ENCODE measurements around the gene ZNF70. TPM values are rescaled to one million over a fixed set of nuclear protein-coding genes. Genes with fewer than 3 reads are reported as not detected.

The ZNF70 gene
- total and polyA plus RNA-seq, 2 of the 13 experiments (the other 11 are each of a cell fraction or from before 2014, with no cell fraction given), result 0.62 to 3.6 TPM

DNA sequence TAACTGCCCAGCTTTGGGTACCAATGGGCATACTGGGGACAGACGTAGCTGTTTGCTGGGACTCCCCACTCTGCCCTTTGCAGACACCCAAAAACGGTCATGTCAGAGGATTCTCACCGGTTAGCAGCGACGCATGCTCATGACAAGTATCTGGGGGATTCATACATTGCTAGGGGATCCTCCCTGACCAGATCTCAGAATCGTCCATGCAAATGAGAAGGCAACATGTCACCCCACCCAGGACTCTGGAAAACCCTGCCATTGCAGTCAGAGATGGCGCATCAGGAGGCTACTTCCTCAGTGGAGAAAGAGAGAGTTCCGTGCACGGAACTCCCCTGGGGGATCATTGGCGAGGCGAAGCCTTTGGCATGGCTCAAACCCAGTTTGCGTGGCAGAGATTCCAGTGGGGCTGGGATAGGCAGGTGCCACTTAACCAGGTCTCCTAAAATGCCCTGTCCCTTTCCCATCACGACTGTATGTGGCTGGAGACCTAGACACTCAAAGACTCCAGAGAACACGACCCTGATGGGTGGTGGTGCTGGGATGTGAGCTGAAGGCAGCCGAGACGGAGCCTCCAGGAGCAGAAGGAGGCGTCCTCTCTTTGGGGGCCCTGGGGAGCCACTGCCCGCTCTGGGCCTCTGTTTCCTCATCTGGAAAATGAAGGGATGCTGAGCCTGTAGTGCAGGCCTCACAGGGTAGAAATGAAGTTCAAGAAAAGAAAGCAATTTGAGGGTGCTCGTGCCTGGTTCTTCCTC is 55.2 kb downstream of the ZNF70 start:
- in situ Hi-C loops (cut with HindIII; ENCODE audit: extremely low pct_ligation_motif_present, low pct_unique_long_range_greater_than_20kb) (no loop called here), intact Hi-C loops (cut with micrococcal nuclease; ENCODE audit: unreplicated experiment) (no loop called here)
- no peak for TF ChIP-seq ZNF773 (CRISPR knock-in tag; IDR thresholded peaks at IDR 0.05; ENCODE audit: borderline replicate concordance)
- no peak for TF ChIP-seq SNAPC2 (CRISPR knock-in tag; IDR thresholded peaks at IDR 0.05)
- no peak for TF ChIP-seq ASH2L (IDR thresholded peaks at IDR 0.05; ENCODE audit: insufficient read length, low read depth, low read length)
- TF ChIP-seq PLRG1 (conservative IDR thresholded peaks at IDR 0.05), result no peak
- TF ChIP-seq MED8 (CRISPR knock-in tag; IDR thresholded peaks at IDR 0.05; ENCODE audit: insufficient replicate concordance), result no peak
- TF ChIP-seq MIER2 (CRISPR knock-in tag; IDR thresholded peaks at IDR 0.05), result no peak
- no peaks in the 10 kb centered on the region for H3K9me3 ChIP-seq (ENCODE audit: low read length)
- H3K4me3 ChIP-seq (replicated peaks in 1 of 3; ENCODE audit: insufficient read depth in 1 of 3, low read depth in 2 of 3, low read length in 3 of 3), result no peak overlapping the region
- no TSS peak for BruUV-seq (replicated peaks)
- no peak overlapping the region for H3K9ac ChIP-seq (ENCODE audit: insufficient read depth, low read depth, low read length)
- FAIRE-seq (no peak), DNase-seq (ENCODE audit: low spot score) (no peak), ATAC-seq (no peak)
- H3K27ac ChIP-seq (ENCODE audit: extremely low read length, insufficient read depth, low read length), result no peak overlapping the region
- CTCF ChIA-PET (ENCODE audit: low intra/inter-chr PET ratio, low total read pairs), result no interaction called here
- H3K36me3 ChIP-seq (replicated peaks in 1 of 2; ENCODE audit: control insufficient read depth in 1 of 2, insufficient read depth in 2 of 2, low read length in 2 of 2), result peaks cover 24 to 63% of the 10 kb centered on the region in 2 experiments; a peak in 4 of 5 replicates
- WGBS (ENCODE audit: low lambda C conversion rate), result over 99% methylated on average over 19 of the region's 19 CpGs
- no peak overlapping the region for H3K4me2 ChIP-seq (ENCODE audit: low read depth, low read length)
- POLR2A ChIA-PET, result no interaction called here
- no peaks in the 10 kb centered on the region for H3K79me2 ChIP-seq (ENCODE audit: insufficient read depth, low read length)
- no peaks in the 10 kb centered on the region for H3K27me3 ChIP-seq (ENCODE audit: control insufficient read depth in 1 of 2, insufficient read depth in 2 of 2, low read length in 2 of 2)
- peaks cover 7% of the 10 kb centered on the region for H3K4me1 ChIP-seq (ENCODE audit: insufficient read depth, low read length)
- H2AFZ ChIP-seq (ENCODE audit: low read length), result no peak overlapping the region
- H4K20me1 ChIP-seq (ENCODE audit: insufficient read depth, low read length), result peaks cover 6% of the 10 kb centered on the region; the same call in 1 of the 2 replicates

DNA sequence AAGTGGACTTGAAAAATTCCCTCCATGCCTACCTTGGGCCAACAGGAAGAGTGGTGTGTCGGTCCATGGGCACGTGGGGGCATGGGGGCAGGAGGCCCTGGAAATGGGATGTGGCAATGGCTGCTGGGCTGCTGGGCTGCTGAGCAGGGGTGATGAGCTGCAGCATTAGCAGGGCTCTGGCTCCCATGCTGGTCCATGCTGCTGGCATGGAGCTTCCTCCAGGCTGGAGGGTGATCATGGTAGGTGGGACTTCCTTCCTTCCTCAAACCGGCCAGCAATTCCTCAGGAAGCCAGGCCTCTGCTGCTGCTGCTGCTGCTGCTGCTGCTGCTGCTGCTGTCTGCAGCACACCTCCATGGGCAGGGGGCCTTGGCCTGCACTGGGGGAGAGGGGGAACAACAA is 55.8 kb downstream of the ZNF70 start:
- POLR2A ChIA-PET, result no interaction called here
- TF ChIP-seq PLRG1 (conservative IDR thresholded peaks at IDR 0.05), result no peak
- no peak for TF ChIP-seq ZNF34 (CRISPR knock-in tag; IDR thresholded peaks at IDR 0.05; ENCODE audit: borderline replicate concordance)
- TF ChIP-seq ZEB1 (IDR thresholded peaks at IDR 0.05; ENCODE audit: insufficient replicate concordance, low read depth), result no peak
- TF ChIP-seq ZSCAN22 (CRISPR knock-in tag; IDR thresholded peaks at IDR 0.05), result no peak
- no peak for TF ChIP-seq ZFP36 (IDR thresholded peaks at IDR 0.05; ENCODE audit: borderline replicate concordance, low read depth, low read length, partially characterized antibody)
- TF ChIP-seq ZMYM3 (CRISPR knock-in tag; IDR thresholded peaks at IDR 0.05), result no peak
- TF ChIP-seq ZNF570 (CRISPR knock-in tag; IDR thresholded peaks at IDR 0.05; ENCODE audit: borderline replicate concordance), result no peak
- TF ChIP-seq, protein P1, sequence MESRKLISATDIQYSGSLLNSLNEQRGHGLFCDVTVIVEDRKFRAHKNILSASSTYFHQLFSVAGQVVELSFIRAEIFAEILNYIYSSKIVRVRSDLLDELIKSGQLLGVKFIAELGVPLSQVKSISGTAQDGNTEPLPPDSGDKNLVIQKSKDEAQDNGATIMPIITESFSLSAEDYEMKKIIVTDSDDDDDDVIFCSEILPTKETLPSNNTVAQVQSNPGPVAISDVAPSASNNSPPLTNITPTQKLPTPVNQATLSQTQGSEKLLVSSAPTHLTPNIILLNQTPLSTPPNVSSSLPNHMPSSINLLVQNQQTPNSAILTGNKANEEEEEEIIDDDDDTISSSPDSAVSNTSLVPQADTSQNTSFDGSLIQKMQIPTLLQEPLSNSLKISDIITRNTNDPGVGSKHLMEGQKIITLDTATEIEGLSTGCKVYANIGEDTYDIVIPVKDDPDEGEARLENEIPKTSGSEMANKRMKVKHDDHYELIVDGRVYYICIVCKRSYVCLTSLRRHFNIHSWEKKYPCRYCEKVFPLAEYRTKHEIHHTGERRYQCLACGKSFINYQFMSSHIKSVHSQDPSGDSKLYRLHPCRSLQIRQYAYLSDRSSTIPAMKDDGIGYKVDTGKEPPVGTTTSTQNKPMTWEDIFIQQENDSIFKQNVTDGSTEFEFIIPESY (CRISPR knock-in tag; IDR thresholded peaks at IDR 0.05), result no peak
- TF ChIP-seq ZNF713 (CRISPR knock-in tag; IDR thresholded peaks at IDR 0.05), result no peak
- in situ Hi-C loops (cut with HindIII; ENCODE audit: extremely low pct_ligation_motif_present, low pct_unique_long_range_greater_than_20kb) (no loop called here), intact Hi-C loops (cut with micrococcal nuclease; ENCODE audit: unreplicated experiment) (no loop called here)
- no peaks in the 10 kb centered on the region for H3K79me2 ChIP-seq (ENCODE audit: insufficient read depth, low read length)
- H3K9ac ChIP-seq (ENCODE audit: insufficient read depth, low read depth, low read length), result no peak overlapping the region
- WGBS (ENCODE audit: low lambda C conversion rate), result 94% methylated on average over 2 of the region's 3 CpGs
- H2AFZ ChIP-seq (ENCODE audit: low read length), result no peak overlapping the region
- FAIRE-seq, result no peak
- H3K27me3 ChIP-seq (ENCODE audit: control insufficient read depth in 1 of 2, insufficient read depth in 2 of 2, low read length in 2 of 2), result no peaks in the 10 kb centered on the region
- peaks cover 6% of the 10 kb centered on the region; the same call in 1 of the 2 replicates for H4K20me1 ChIP-seq (ENCODE audit: insufficient read depth, low read length)
- no peak overlapping the region for H3K27ac ChIP-seq (ENCODE audit: extremely low read length, insufficient read depth, low read length)
- CTCF ChIA-PET (ENCODE audit: low intra/inter-chr PET ratio, low total read pairs), result no interaction called here
- peaks cover 23 to 57% of the 10 kb centered on the region in 2 experiments; a peak in 4 of 5 replicates for H3K36me3 ChIP-seq (replicated peaks in 1 of 2; ENCODE audit: control insufficient read depth in 1 of 2, insufficient read depth in 2 of 2, low read length in 2 of 2)
- DNase-seq (ENCODE audit: low spot score), result no peak
- H3K9me3 ChIP-seq (ENCODE audit: low read length), result no peaks in the 10 kb centered on the region
- no peak overlapping the region for H3K4me3 ChIP-seq (replicated peaks in 1 of 3; ENCODE audit: insufficient read depth in 1 of 3, low read depth in 2 of 3, low read length in 3 of 3)
- H3K4me2 ChIP-seq (ENCODE audit: low read depth, low read length), result no peak overlapping the region
- ATAC-seq, result no peak
- H3K4me1 ChIP-seq (ENCODE audit: insufficient read depth, low read length), result peaks cover under 1% of the 10 kb centered on the region
- BruUV-seq (replicated peaks), result no TSS peak
